Activated CD4-positive, alpha-beta T cell treated with anti-CD3 and anti-CD28 coated beads, Interleukin-2, amount 10 ng/mL, durations not matched to agents 24 days and 14 days (primary cell): ENCODE results near the gene LMBRD1. TPM values are rescaled to one million over a fixed set of nuclear protein-coding genes. Genes with fewer than 3 reads are reported as not detected.
"Not testable (repeated sequence)": the region's sequence is repeated elsewhere in the genome, so short reads cannot be mapped to it uniquely, and the experiment has no call there.

Experiments
- DNase-seq: peaks from one replicate; pipeline ENCODE4 v3.0.0; 2022
- H3K27ac Mint-ChIP-seq: one replicate; pipeline ENCODE4 v1.8.0; 2022; ENCODE audit warnings: mild to moderate bottlenecking, mixed read lengths
- H3K27me3 Mint-ChIP-seq: one replicate; pipeline ENCODE4 v1.8.0; 2022; ENCODE audit warnings: mixed read lengths
- H3K36me3 Mint-ChIP-seq: one replicate; pipeline ENCODE4 v1.8.0; 2022; ENCODE audit warnings: low read depth, mild to moderate bottlenecking, mixed read lengths
- H3K4me1 Mint-ChIP-seq: one replicate; pipeline ENCODE4 v1.8.0; 2021; ENCODE audit warnings: mixed read lengths
- H3K4me3 Mint-ChIP-seq: one replicate; pipeline ENCODE4 v1.8.0; 2022; ENCODE audit warnings: mild to moderate bottlenecking, moderate library complexity, mixed read lengths
- H3K9me3 Mint-ChIP-seq: one replicate; pipeline ENCODE4 v1.8.0; 2021; ENCODE audit warnings: mixed read lengths
- intact Hi-C: fragments of 100-400 bp; cut with micrococcal nuclease; formaldehyde crosslinking; loops from one replicate; pipeline ENCODE4 v1.15.1; 2023
- total RNA-seq: library from RNA; stranded (reverse); gene quantifications from 2 replicates; pipeline ENCODE4 v1.2.3, GENCODE V29; 2022

LMBRD1 gene
- total RNA-seq, 1 donor from 2014 or later = 13.0 TPM

- H3K9me3 Mint-ChIP-seq = no peaks in the 10 kb centered on the region
- H3K27ac Mint-ChIP-seq = no peak overlapping the region
- intact Hi-C loops = no loop called here
- no peaks in the 10 kb centered on the region for H3K27me3 Mint-ChIP-seq
- peaks cover 17% of the 10 kb centered on the region for H3K36me3 Mint-ChIP-seq
- no peak overlapping the region for H3K4me3 Mint-ChIP-seq
- H3K4me1 Mint-ChIP-seq = peaks cover 23% of the 10 kb centered on the region
- no peak for DNase-seq
These were observed 7.2 kb downstream of the LMBRD1 start for GRCh38 chr6:69789578-69789977.

- intact Hi-C loops, H3K27me3 Mint-ChIP-seq, H3K4me3 Mint-ChIP-seq, H3K27ac Mint-ChIP-seq, DNase-seq, H3K9me3 Mint-ChIP-seq: not testable (repeated sequence)
- Mint-ChIP-seq H3K4me1 (peaks cover 21% of the 10 kb centered on the region), H3K36me3 (peaks cover 21% of the 10 kb centered on the region)
These were observed 9.4 kb downstream of the LMBRD1 start for GRCh38 chr6:69787436-69787835.

- DNase-seq = no peak
- H3K9me3 Mint-ChIP-seq = no peaks in the 10 kb centered on the region
- peaks cover 15% of the 10 kb centered on the region for H3K4me1 Mint-ChIP-seq
- H3K27me3 Mint-ChIP-seq = no peaks in the 10 kb centered on the region
- intact Hi-C loops = no loop called here
- peaks cover 22% of the 10 kb centered on the region for H3K36me3 Mint-ChIP-seq
- no peak overlapping the region for H3K27ac Mint-ChIP-seq
- H3K4me3 Mint-ChIP-seq = no peak overlapping the region
These were observed 11.1 kb downstream of the LMBRD1 start for GRCh38 chr6:69785697-69786096.

GRCh38 chr6:69784595-69785377 lies 12.0 kb downstream of the LMBRD1 start:
- intact Hi-C loops = no loop called here
- Mint-ChIP-seq H3K9me3 (no peaks in the 10 kb centered on the region), H3K4me3 (no peak overlapping the region), H3K4me1 (peaks cover 18% of the 10 kb centered on the region), H3K27ac (no peak overlapping the region), H3K27me3 (no peaks in the 10 kb centered on the region), H3K36me3 (peaks cover 22% of the 10 kb centered on the region)
- no peak for DNase-seq

GRCh38 chr6:69783108-69783507 lies 13.7 kb downstream of the LMBRD1 start:
- Mint-ChIP-seq H3K27ac (no peak overlapping the region), H3K9me3 (no peaks in the 10 kb centered on the region), H3K36me3 (peaks cover 21% of the 10 kb centered on the region), H3K4me3 (no peak overlapping the region), H3K27me3 (no peaks in the 10 kb centered on the region), H3K4me1 (peaks cover 18% of the 10 kb centered on the region)
- intact Hi-C loops = no loop called here
- DNase-seq = no peak

- no peaks in the 10 kb centered on the region for H3K27me3 Mint-ChIP-seq
- intact Hi-C loops = no loop called here
- no peak overlapping the region for H3K27ac Mint-ChIP-seq
- H3K9me3 Mint-ChIP-seq = no peaks in the 10 kb centered on the region
- DNase-seq = no peak
- H3K4me1 Mint-ChIP-seq = peaks cover 16% of the 10 kb centered on the region
- no peak overlapping the region for H3K4me3 Mint-ChIP-seq
- H3K36me3 Mint-ChIP-seq = peaks cover 31% of the 10 kb centered on the region
These were observed 16.1 kb downstream of the LMBRD1 start for GRCh38 chr6:69780585-69781178.

- no peaks in the 10 kb centered on the region for H3K9me3 Mint-ChIP-seq
- peaks cover 16% of the 10 kb centered on the region for H3K4me1 Mint-ChIP-seq
- intact Hi-C loops = no loop called here
- no peak overlapping the region for H3K4me3 Mint-ChIP-seq
- DNase-seq = no peak
- H3K27me3 Mint-ChIP-seq = no peaks in the 10 kb centered on the region
- H3K27ac Mint-ChIP-seq = no peak overlapping the region
- H3K36me3 Mint-ChIP-seq = peaks cover 43% of the 10 kb centered on the region
These were observed 20.9 kb downstream of the LMBRD1 start for GRCh38 chr6:69775941-69776340.

GRCh38 chr6:69775585-69775849 lies 21.3 kb downstream of the LMBRD1 start:
- no peak for DNase-seq
- H3K4me1 Mint-ChIP-seq = peaks cover 16% of the 10 kb centered on the region
- H3K4me3 Mint-ChIP-seq = no peak overlapping the region
- H3K27ac Mint-ChIP-seq = no peak overlapping the region
- intact Hi-C loops = no loop called here
- no peaks in the 10 kb centered on the region for H3K9me3 Mint-ChIP-seq
- peaks cover 40% of the 10 kb centered on the region for H3K36me3 Mint-ChIP-seq
- no peaks in the 10 kb centered on the region for H3K27me3 Mint-ChIP-seq

GRCh38 chr6:69774740-69775584 lies 21.8 kb downstream of the LMBRD1 start:
- H3K4me1 Mint-ChIP-seq = peaks cover 14% of the 10 kb centered on the region
- no peak for DNase-seq
- no peak overlapping the region for H3K4me3 Mint-ChIP-seq
- no peaks in the 10 kb centered on the region for H3K27me3 Mint-ChIP-seq
- no peak overlapping the region for H3K27ac Mint-ChIP-seq
- peaks cover 36% of the 10 kb centered on the region for H3K36me3 Mint-ChIP-seq
- intact Hi-C loops = no loop called here
- H3K9me3 Mint-ChIP-seq = no peaks in the 10 kb centered on the region

- DNase-seq = no peak
- Mint-ChIP-seq H3K36me3 (peaks cover 25% of the 10 kb centered on the region), H3K27me3 (no peaks in the 10 kb centered on the region), H3K4me1 (peaks cover 14% of the 10 kb centered on the region), H3K4me3 (no peak overlapping the region), H3K9me3 (no peaks in the 10 kb centered on the region), H3K27ac (peak overlapping the region; percentile 76)
- intact Hi-C loops = no loop called here
These were observed 25.5 kb downstream of the LMBRD1 start for GRCh38 chr6:69771158-69771906.

- peaks cover 14% of the 10 kb centered on the region for H3K36me3 Mint-ChIP-seq
- intact Hi-C loops = no loop called here
- no peak for DNase-seq
- peaks cover 13% of the 10 kb centered on the region for H3K4me1 Mint-ChIP-seq
- no peak overlapping the region for H3K4me3 Mint-ChIP-seq
- no peaks in the 10 kb centered on the region for H3K27me3 Mint-ChIP-seq
- no peaks in the 10 kb centered on the region for H3K9me3 Mint-ChIP-seq
- no peak overlapping the region for H3K27ac Mint-ChIP-seq
These were observed 28.1 kb downstream of the LMBRD1 start for GRCh38 chr6:69768664-69769063.

- no peak for DNase-seq
- H3K27me3 Mint-ChIP-seq = no peaks in the 10 kb centered on the region
- peaks cover under 1% of the 10 kb centered on the region for H3K9me3 Mint-ChIP-seq
- peaks cover 4% of the 10 kb centered on the region for H3K36me3 Mint-ChIP-seq
- no peak overlapping the region for H3K27ac Mint-ChIP-seq
- peaks cover 2% of the 10 kb centered on the region for H3K4me1 Mint-ChIP-seq
- intact Hi-C loops = no loop called here
- H3K4me3 Mint-ChIP-seq = no peak overlapping the region
These were observed 33.0 kb downstream of the LMBRD1 start for GRCh38 chr6:69763763-69764162.

- intact Hi-C loops = no loop called here
- no peak overlapping the region for H3K27ac Mint-ChIP-seq
- no peaks in the 10 kb centered on the region for H3K27me3 Mint-ChIP-seq
- H3K36me3 Mint-ChIP-seq = peaks cover 4% of the 10 kb centered on the region
- no peak overlapping the region for H3K4me3 Mint-ChIP-seq
- H3K4me1 Mint-ChIP-seq = peaks cover 6% of the 10 kb centered on the region
- H3K9me3 Mint-ChIP-seq = peaks cover 8% of the 10 kb centered on the region
- no peak for DNase-seq
These were observed 35.0 kb downstream of the LMBRD1 start for GRCh38 chr6:69761853-69762252.

GRCh38 chr6:69758214-69758613 lies 38.6 kb downstream of the LMBRD1 start:
- H3K4me3 Mint-ChIP-seq = no peak overlapping the region
- H3K4me1 Mint-ChIP-seq = peaks cover 6% of the 10 kb centered on the region
- intact Hi-C loops = no loop called here
- no peak for DNase-seq
- peaks cover 11% of the 10 kb centered on the region for H3K9me3 Mint-ChIP-seq
- H3K27me3 Mint-ChIP-seq = no peaks in the 10 kb centered on the region
- no peak overlapping the region for H3K27ac Mint-ChIP-seq
- peaks cover 13% of the 10 kb centered on the region for H3K36me3 Mint-ChIP-seq
